Measurements from ENCODE around the gene MPRIP. TPM values are rescaled to one million over a fixed set of nuclear protein-coding genes. Genes with fewer than 3 reads are reported as not detected.
A peak's percentile ranks its signal among the peaks of the same experiment; 100 is the strongest.

MPRIP gene
- total RNA-seq, 3 donors from 2014 or later: 121 to 132 (median 132) TPM

DNA sequence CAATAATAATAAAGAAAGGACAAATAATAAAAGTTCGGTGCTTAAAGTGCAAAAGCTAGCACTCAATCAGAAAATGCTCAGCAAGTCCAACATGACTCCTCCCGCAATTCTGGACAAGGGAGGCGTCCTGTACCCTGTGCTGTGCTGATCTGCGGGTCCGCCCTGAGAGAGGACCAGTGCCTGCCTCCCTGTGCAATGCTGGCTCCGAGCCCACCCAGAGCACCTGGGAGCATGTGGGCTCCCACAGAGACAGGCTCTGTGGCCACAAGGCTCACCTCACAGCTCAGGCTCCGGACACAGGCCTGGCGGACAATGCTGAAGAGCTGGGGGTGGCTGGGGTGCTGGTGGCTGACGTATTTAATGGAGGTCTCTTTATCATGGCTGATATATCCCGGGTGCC lies 183.6 kb downstream of the MPRIP start:
- no peaks in the 10 kb centered on the region for H3K9me3 Mint-ChIP-seq
- H3K4me1 Mint-ChIP-seq (ENCODE audit: low read depth): no peaks in the 10 kb centered on the region
- peaks cover 36% of the 10 kb centered on the region for H3K36me3 Mint-ChIP-seq (ENCODE audit: insufficient read depth)
- no peaks in the 10 kb centered on the region for H3K27me3 Mint-ChIP-seq (ENCODE audit: low read depth)
- ATAC-seq: no peak
- no peak overlapping the region for H3K4me3 Mint-ChIP-seq
- no peak for DNase-seq

DNA sequence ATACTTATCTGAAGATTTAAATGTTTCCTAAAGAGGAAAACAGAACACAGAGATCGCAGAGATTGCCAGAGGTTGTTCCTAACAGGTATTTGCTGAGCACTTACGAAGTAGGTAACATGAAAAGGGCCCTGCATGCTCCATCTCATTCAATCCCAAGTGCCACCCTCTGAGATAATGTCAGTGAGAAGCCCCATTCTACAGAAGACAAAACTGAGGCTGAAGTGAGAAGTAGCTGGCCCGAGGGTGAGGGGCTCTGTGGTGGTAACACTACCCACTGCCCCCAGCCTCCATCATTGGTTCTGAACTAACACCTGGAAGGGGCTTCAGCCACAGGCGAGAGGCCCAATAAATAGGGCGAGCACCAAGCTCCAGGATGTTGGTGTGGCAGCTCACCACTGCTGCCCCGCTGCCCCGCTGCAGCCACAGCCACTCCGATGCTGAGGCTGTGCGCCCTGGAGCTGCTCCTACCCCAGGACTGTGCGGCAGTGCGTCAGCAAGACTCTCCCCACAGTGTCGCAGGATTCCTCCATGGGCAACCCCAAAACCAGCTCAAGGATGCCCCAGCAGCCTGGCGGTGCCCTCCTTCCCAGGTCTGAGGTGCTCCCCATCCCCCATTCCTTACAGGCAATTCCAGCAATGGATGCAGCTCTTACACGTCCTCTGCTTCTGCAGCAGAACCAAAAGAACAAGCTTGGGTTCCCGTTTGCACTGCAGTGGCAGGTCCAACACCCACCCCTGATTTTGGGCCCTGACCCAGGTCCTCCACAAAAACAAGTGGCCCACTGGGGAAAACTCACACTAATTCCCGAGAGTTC lies 184.4 kb downstream of the MPRIP start:
- no peak for DNase-seq
- no peaks in the 10 kb centered on the region for H3K9me3 Mint-ChIP-seq
- H3K36me3 Mint-ChIP-seq (ENCODE audit: insufficient read depth): peaks cover 36% of the 10 kb centered on the region
- ATAC-seq: no peak
- H3K4me3 Mint-ChIP-seq: no peak overlapping the region
- H3K4me1 Mint-ChIP-seq (ENCODE audit: low read depth): no peaks in the 10 kb centered on the region
- H3K27me3 Mint-ChIP-seq (ENCODE audit: low read depth): no peaks in the 10 kb centered on the region

GRCh38 chr17:17227608-17228520 lies 185.6 kb downstream of the MPRIP start:
- Mint-ChIP-seq H3K4me3 (no peak overlapping the region), H3K27me3 (ENCODE audit: low read depth) (no peaks in the 10 kb centered on the region), H3K4me1 (ENCODE audit: low read depth) (no peaks in the 10 kb centered on the region), H3K36me3 (ENCODE audit: insufficient read depth) (peaks cover 39% of the 10 kb centered on the region), H3K9me3 (no peaks in the 10 kb centered on the region)
- ATAC-seq (no peak), DNase-seq (no peak)

DNA sequence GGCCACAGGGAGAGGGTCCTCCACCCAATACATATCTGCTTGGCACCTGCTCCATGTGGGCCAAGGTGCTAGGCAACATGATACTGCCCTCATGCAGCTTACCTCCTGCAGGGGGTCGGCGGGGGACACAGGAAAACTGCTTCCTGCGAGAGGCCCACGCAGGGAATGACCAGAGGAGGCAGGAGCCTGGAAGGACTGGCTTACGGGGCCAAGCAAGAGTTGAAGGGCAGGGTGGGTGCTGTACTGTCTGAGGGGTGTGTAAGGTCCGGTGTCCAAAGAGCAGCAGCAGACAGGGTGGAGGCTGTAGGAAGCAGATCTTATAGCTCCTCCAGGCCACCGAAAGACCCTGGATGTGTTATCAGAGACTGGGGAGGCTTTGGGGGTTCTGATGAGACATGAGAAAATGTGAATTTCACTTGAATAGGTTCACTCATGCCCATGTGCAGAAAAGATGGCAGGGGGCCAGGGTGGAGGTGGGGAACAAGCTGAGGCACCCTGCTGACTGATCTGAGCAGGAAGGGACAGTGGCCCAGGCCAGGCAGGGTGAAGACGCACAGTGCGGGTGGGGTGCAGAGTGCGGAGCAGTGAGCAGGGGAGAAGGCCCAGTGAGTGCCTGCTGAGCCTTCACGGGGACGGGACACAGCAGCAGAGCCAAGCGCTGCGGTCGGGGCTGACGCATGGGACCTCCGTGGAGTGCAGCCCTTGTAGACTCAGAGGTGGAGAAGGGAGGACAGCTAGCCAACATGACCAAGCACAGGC lies 186.4 kb downstream of the MPRIP start:
- no peak for ATAC-seq
- no peaks in the 10 kb centered on the region for H3K9me3 Mint-ChIP-seq
- H3K4me1 Mint-ChIP-seq (ENCODE audit: low read depth): no peaks in the 10 kb centered on the region
- no peak overlapping the region for H3K4me3 Mint-ChIP-seq
- H3K27me3 Mint-ChIP-seq (ENCODE audit: low read depth): no peaks in the 10 kb centered on the region
- DNase-seq: no peak
- H3K36me3 Mint-ChIP-seq (ENCODE audit: insufficient read depth): peaks cover 36% of the 10 kb centered on the region

- H3K9me3 Mint-ChIP-seq: no peaks in the 10 kb centered on the region
- DNase-seq (no peak), ATAC-seq (no peak)
- H3K4me3 Mint-ChIP-seq: no peak overlapping the region
- H3K4me1 Mint-ChIP-seq (ENCODE audit: low read depth): peaks cover 2% of the 10 kb centered on the region
- H3K36me3 Mint-ChIP-seq (ENCODE audit: insufficient read depth): peaks cover 35% of the 10 kb centered on the region
- no peaks in the 10 kb centered on the region for H3K27me3 Mint-ChIP-seq (ENCODE audit: low read depth)
These were observed 187.4 kb downstream of the MPRIP start for GRCh38 chr17:17229416-17230384.

DNA sequence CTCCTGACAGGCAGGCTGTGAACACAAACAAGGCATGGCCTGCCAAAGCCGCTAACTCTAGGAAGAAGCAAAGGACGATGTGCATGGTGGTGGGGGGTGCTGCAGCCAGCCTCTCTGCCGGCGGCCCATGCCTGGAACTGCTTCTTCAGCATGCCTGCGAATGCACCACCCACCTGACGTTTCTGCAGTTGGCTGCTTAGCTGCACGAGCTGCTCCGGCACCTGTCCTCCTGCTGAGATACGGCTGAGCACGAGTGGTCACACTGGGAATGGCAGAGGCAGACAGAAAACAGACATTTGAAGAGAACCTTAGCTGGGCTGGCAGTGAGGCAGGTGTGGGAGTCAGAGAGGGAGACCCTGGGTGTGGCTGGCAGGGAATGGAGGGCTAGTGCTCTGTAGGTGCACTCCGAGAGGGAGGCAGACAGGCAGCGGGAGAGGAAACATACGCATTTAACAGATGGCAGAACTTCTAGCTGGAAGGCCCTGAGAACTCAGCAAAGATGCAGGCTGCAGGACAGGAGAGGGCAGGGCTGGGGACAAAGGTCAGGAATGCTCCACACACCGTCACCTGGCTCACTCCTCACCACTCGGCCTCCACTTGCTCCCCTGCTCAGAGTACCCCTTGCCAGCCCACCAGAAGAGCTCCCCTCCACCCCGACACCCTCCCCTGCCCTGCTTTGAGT lies 189.5 kb downstream of the MPRIP start:
- H3K9me3 Mint-ChIP-seq: no peaks in the 10 kb centered on the region
- H3K4me3 Mint-ChIP-seq: no peak overlapping the region
- no peak for DNase-seq
- H3K4me1 Mint-ChIP-seq (ENCODE audit: low read depth): peaks cover 17% of the 10 kb centered on the region
- no peaks in the 10 kb centered on the region for H3K27me3 Mint-ChIP-seq (ENCODE audit: low read depth)
- ATAC-seq: no peak
- H3K36me3 Mint-ChIP-seq (ENCODE audit: insufficient read depth): peaks cover 23% of the 10 kb centered on the region

DNA sequence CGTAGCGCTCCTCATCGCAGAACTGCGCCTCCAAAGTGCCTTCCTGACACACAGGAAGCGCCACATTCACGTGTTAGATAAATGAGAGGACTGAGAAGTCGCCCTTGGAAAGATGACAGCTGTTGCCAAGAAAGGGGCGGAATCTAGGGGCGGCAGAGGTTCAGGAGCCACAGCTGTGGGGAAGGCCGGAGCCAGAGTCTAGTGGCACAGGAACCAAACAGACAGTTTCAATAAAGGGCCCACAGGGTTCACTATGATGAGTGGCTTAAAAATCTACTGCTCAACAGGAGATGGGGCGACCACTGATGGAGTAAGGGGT lies 190.0 kb downstream of the MPRIP start:
- Mint-ChIP-seq H3K36me3 (ENCODE audit: insufficient read depth) (peaks cover 20% of the 10 kb centered on the region), H3K4me3 (no peak overlapping the region), H3K9me3 (no peaks in the 10 kb centered on the region), H3K4me1 (ENCODE audit: low read depth) (peaks cover 17% of the 10 kb centered on the region), H3K27me3 (ENCODE audit: low read depth) (no peaks in the 10 kb centered on the region)
- DNase-seq (no peak), ATAC-seq (no peak)

GRCh38 chr17:17235212-17236174 lies 193.2 kb downstream of the MPRIP start:
- no peaks in the 10 kb centered on the region for H3K9me3 Mint-ChIP-seq
- H3K4me1 Mint-ChIP-seq (ENCODE audit: low read depth): peaks cover 29% of the 10 kb centered on the region
- DNase-seq: no peak
- H3K27me3 Mint-ChIP-seq (ENCODE audit: low read depth): no peaks in the 10 kb centered on the region
- peak overlapping the region; percentile 91 for H3K4me3 Mint-ChIP-seq
- peaks cover 10% of the 10 kb centered on the region for H3K36me3 Mint-ChIP-seq (ENCODE audit: insufficient read depth)
- ATAC-seq: no peak

GRCh38 chr17:17236295-17237025 lies 194.2 kb downstream of the MPRIP start:
- ATAC-seq (peak; percentile 11), DNase-seq (no peak)
- H3K27me3 Mint-ChIP-seq (ENCODE audit: low read depth): no peaks in the 10 kb centered on the region
- peak overlapping the region; percentile 91 for H3K4me3 Mint-ChIP-seq
- peaks cover 29% of the 10 kb centered on the region for H3K4me1 Mint-ChIP-seq (ENCODE audit: low read depth)
- peaks cover 9% of the 10 kb centered on the region for H3K36me3 Mint-ChIP-seq (ENCODE audit: insufficient read depth)
- H3K9me3 Mint-ChIP-seq: no peaks in the 10 kb centered on the region

DNA sequence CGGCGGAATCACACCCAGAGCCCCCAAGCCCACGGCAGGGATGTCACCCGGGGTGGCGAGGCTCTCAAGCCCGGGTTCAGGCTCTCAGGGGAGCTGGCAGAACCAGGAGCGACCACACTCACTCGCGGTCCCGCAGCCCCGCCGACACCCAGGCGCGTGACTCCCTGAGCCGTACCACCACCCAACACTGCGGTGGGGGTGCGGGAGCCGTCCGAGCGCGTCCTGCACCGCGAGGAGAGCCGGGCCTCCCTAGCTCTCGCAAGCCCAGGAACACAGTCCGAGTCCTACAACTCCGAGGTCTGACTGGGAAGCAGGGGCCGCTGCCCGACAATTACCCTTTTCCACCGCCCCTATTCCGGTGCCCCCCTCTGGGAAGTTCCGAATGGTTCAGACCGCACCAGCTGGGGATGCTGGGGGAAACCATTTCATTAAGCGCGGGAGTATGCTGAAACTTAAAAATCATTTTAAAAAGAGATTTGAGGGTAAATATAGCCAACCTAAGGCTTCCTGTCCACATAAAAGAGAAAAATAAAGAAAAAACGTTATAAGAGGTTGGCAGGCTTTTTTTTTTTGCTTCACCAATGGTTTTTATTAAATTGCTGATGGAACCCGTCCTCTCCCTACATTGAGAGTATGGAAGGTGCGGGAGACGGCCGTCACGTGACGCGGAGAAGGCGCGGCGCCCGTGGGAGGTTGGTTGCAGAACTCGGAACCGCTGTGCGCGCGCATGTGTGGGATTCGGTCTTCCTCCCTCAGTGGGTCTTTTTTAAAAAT lies 195.0 kb downstream of the MPRIP start, which contains the start of gene FLCN:
Gene FLCN, minus strand, starts transcription at position 143 of the 774 bp plus-strand sequence. CDS start 9,031 bp downstream, outside the sequence.
- peak; percentile 93 to 96 for ATAC-seq
- peaks cover 2% of the 10 kb centered on the region for H3K36me3 Mint-ChIP-seq (ENCODE audit: insufficient read depth)
- no peaks in the 10 kb centered on the region for H3K27me3 Mint-ChIP-seq (ENCODE audit: low read depth)
- DNase-seq: peak; percentile 88
- H3K9me3 Mint-ChIP-seq: no peaks in the 10 kb centered on the region
- peaks cover 29% of the 10 kb centered on the region for H3K4me1 Mint-ChIP-seq (ENCODE audit: low read depth)
- peak within 1 kb of the TSS; percentile 91 for H3K4me3 Mint-ChIP-seq

- DNase-seq: no peak
- H3K36me3 Mint-ChIP-seq (ENCODE audit: insufficient read depth): no peaks in the 10 kb centered on the region
- H3K9me3 Mint-ChIP-seq: no peaks in the 10 kb centered on the region
- H3K4me3 Mint-ChIP-seq: no peak overlapping the region
- peak; percentile 8 to 11 for ATAC-seq
- H3K4me1 Mint-ChIP-seq (ENCODE audit: low read depth): peaks cover 27% of the 10 kb centered on the region
- H3K27me3 Mint-ChIP-seq (ENCODE audit: low read depth): no peaks in the 10 kb centered on the region
These were observed 197.6 kb downstream of the MPRIP start for GRCh38 chr17:17239832-17240231.
